ENCODE measurements around the gene RPP25. TPM values are rescaled to one million over a fixed set of nuclear protein-coding genes. Genes with fewer than 3 reads are reported as not detected.

Gene RPP25
- total and polyA plus RNA-seq, 4 donors: 2.2 to 3.3 (median 2.3) TPM

GRCh38 chr15:74997543-74997942 lies 41.0 kb upstream of the RPP25 start:
- H3K36me3 ChIP-seq (ENCODE audit: control insufficient read depth in 4 of 4, insufficient read depth in 3 of 4, low read depth in 1 of 4, low read length in 3 of 4): no peaks in the 10 kb centered on the region
- H3K9ac ChIP-seq (ENCODE audit: low read depth in 1 of 2, low read length in 2 of 2): no peak overlapping the region
- H3K9me3 ChIP-seq (ENCODE audit: control insufficient read depth in 4 of 4, low read length in 3 of 4): no peaks in the 10 kb centered on the region
- WGBS: 84% methylated on average over 2 of the region's 2 CpGs
- DNase-seq (ENCODE audit: low spot score): no peak
- H3K4me3 ChIP-seq (ENCODE audit: low read depth in 1 of 3, low read length in 3 of 3): no peak overlapping the region
- peaks cover 4 to 6% (median 6%) of the 10 kb centered on the region in 4 donors for H3K4me1 ChIP-seq (ENCODE audit: control insufficient read depth in 4 of 4, insufficient read depth in 4 of 4, low read length in 3 of 4)
- TF ChIP-seq SP1 (IDR thresholded peaks at IDR 0.05) (no peak), REST (IDR thresholded peaks at IDR 0.05) (no peak), ZBTB33 (IDR thresholded peaks at IDR 0.05) (no peak), CTCF (IDR thresholded peaks at IDR 0.05; ENCODE audit: low read depth, low read length, missing input control) (no peak), EGR1 (IDR thresholded peaks at IDR 0.05; ENCODE audit: low read depth in 2 of 2) (no peak), RXRA (IDR thresholded peaks at IDR 0.05) (no peak), GABPA (IDR thresholded peaks at IDR 0.05 in 1 of 2, conservative IDR thresholded peaks at IDR 0.05 in 1 of 2) (no peak), HNF4G (IDR thresholded peaks at IDR 0.05) (no peak), MAX (IDR thresholded peaks at IDR 0.05) (no peak), NR2F2 (IDR thresholded peaks at IDR 0.05) (no peak), HNF4A (conservative IDR thresholded peaks at IDR 0.05) (no peak), JUND (IDR thresholded peaks at IDR 0.05) (no peak), ATF3 (IDR thresholded peaks at IDR 0.05) (no peak), FOXA2 (IDR thresholded peaks at IDR 0.05) (no peak), YY1 (IDR thresholded peaks at IDR 0.05) (no peak), TAF1 (conservative IDR thresholded peaks at IDR 0.05) (no peak), RAD21 (IDR thresholded peaks at IDR 0.05) (no peak), FOXA1 (IDR thresholded peaks at IDR 0.05) (no peak)
- no peaks in the 10 kb centered on the region for H3K27me3 ChIP-seq (ENCODE audit: control insufficient read depth in 4 of 4, insufficient read depth in 4 of 4, low read length in 3 of 4)
- H3K27ac ChIP-seq (ENCODE audit: low read depth in 1 of 2, low read length in 2 of 2): no peak overlapping the region

Measured in liver (tissue), 9 donors.